Left ventricle myocardium inferior (tissue), 1 donor: ENCODE measurements around the gene ANO5. TPM values are rescaled to one million over a fixed set of nuclear protein-coding genes. Genes with fewer than 3 reads are reported as not detected.

Experiments used
- DNase-seq: peaks from one replicate; pipeline ENCODE4 v3.0.0-alpha.2; 2020
- H3K27ac ChIP-seq: fragments of 200-600 bp; replicated peaks from 2 replicates; pipeline ENCODE4 v1.8.0; 2021
- H3K27me3 ChIP-seq: fragments of 200-600 bp; 2 replicates; pipeline ENCODE4 v1.8.0; 2021; ENCODE audit warnings: low read depth
- H3K36me3 ChIP-seq: fragments of 200-600 bp; 2 replicates; pipeline ENCODE4 v1.8.0; 2021
- H3K4me1 ChIP-seq: fragments of 200-600 bp; 2 replicates; pipeline ENCODE4 v1.8.0; 2021
- H3K4me3 ChIP-seq: fragments of 200-600 bp; 2 replicates; pipeline ENCODE4 v1.8.0; 2021; ENCODE audit warnings: mild to moderate bottlenecking, moderate library complexity
- H3K9me3 ChIP-seq: fragments of 200-600 bp; replicated peaks from 2 replicates; pipeline ENCODE4 v1.8.0; 2021
- CTCF ChIP-seq: fragments of 200-600 bp; IDR thresholded peaks from 2 replicates; pipeline ENCODE4 v1.8.0; 2021; ENCODE audit warnings: antibody characterized with exemption, mild to moderate bottlenecking, borderline replicate concordance
- intact Hi-C: fragments of 100-400 bp; cut with micrococcal nuclease; formaldehyde crosslinking; loops from one replicate; pipeline ENCODE4 v1.11.0; 2022
- long read RNA-seq: library from polyadenylated mRNA; unstranded; transcript quantifications from one replicate; pipeline ENCODE4 v2.0.0, GENCODE V29; 2021
- total RNA-seq: library from RNA; stranded (reverse); fragmentation: NEBNext Ultra II Directional; extraction: Animal tissue kit (Norgen Biotek cat#: 25700); gene quantifications from one replicate; pipeline ENCODE4 v1.2.1, GENCODE V29; 2021
- donor health status: DM: no; HTN: yes; CAD: no; lungs with severe emphysema.

The ANO5 gene
- 79.7 TPM for total RNA-seq
- long read RNA-seq, full-length matches to known transcripts = 16 of 54 reads
- long read RNA-seq, partial matches to known transcripts = 6 of 54 reads
- long read RNA-seq, other reads (novel, unspliced or antisense) = 32 of 54 reads

- H3K27ac ChIP-seq = peak within 1 kb of the TSS; percentile 86
- no peak for TF ChIP-seq CTCF
- H3K4me3 ChIP-seq = peak within 1 kb of the TSS; percentile 79
- peak; percentile 83 for DNase-seq
- H3K36me3 ChIP-seq = no peaks in the 10 kb centered on the region
- H3K27me3 ChIP-seq = peaks cover 5% of the 10 kb centered on the region
- no peaks in the 10 kb centered on the region for H3K9me3 ChIP-seq
- intact Hi-C loops = no loop called here
- H3K4me1 ChIP-seq = peaks cover 35% of the 10 kb centered on the region
Observed at GRCh38 chr11:22192642-22193347, at the start of gene ANO5. Gene ANO5, plus strand, starts transcription at chr11:22193085. Its CDS starts 408 bp downstream, at chr11:22193493.

GRCh38 chr11:22151649-22152197 lies 41.2 kb upstream of the ANO5 start:
- Histone ChIP-seq H3K4me3 (no peak overlapping the region), H3K9me3 (no peaks in the 10 kb centered on the region), H3K27me3 (peaks cover 12% of the 10 kb centered on the region), H3K36me3 (no peaks in the 10 kb centered on the region), H3K4me1 (no peaks in the 10 kb centered on the region), H3K27ac (no peak overlapping the region)
- DNase-seq = no peak
- intact Hi-C loops = no loop called here
- no peak for TF ChIP-seq CTCF

GRCh38 chr11:22157531-22157930 lies 35.4 kb upstream of the ANO5 start:
- peaks cover 23% of the 10 kb centered on the region for H3K27me3 ChIP-seq
- intact Hi-C loops = no loop called here
- H3K27ac ChIP-seq = no peak overlapping the region
- no peak overlapping the region for H3K4me3 ChIP-seq
- H3K9me3 ChIP-seq = no peaks in the 10 kb centered on the region
- no peaks in the 10 kb centered on the region for H3K36me3 ChIP-seq
- no peak for TF ChIP-seq CTCF
- H3K4me1 ChIP-seq = no peaks in the 10 kb centered on the region
- DNase-seq = no peak

DNA sequence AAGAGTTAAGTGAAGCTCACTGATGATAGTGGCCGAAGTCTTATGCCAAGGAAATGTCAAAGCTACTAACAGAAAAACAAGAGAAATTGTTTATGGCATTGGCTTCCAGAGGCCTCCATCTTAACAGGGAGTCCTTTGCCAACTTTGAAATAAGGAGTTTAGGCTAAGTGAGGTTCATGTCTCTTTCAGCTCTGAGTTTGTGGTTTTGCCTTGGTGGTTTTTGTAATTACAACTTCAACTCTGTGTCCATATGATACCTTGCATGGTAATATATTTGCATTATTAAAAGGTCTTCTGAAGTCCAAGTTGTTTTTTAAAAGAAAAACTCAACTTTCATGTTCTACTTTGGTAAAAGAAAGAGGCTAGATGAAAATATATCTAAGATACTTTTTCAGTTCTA lies 31.4 kb upstream of the ANO5 start:
- H3K4me1 ChIP-seq = no peaks in the 10 kb centered on the region
- TF ChIP-seq CTCF = no peak
- DNase-seq = no peak
- H3K27me3 ChIP-seq = peaks cover 17% of the 10 kb centered on the region
- H3K9me3 ChIP-seq = no peaks in the 10 kb centered on the region
- intact Hi-C loops = no loop called here
- no peak overlapping the region for H3K4me3 ChIP-seq
- H3K27ac ChIP-seq = no peak overlapping the region
- H3K36me3 ChIP-seq = no peaks in the 10 kb centered on the region

DNA sequence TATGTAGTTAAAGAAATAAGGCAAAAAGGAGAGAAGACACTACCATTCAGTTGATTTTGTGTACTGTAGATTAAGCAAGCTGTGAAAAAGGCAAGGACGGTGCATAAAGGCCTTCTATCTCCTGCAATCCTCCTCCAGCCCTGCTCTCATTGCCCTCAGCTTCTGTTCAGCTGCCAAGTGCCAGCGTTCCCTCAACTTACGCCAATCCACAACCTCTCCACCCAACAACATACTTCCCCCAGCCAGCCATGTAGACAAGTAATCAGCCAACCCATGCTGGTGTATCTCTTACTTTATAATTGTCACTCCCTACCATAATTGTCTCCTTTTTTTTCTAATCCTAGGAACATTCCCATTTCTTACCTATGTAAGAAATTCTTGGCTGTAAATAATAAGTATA lies 30.1 kb upstream of the ANO5 start:
- Histone ChIP-seq H3K9me3 (no peaks in the 10 kb centered on the region), H3K27ac (no peak overlapping the region), H3K4me3 (no peak overlapping the region), H3K27me3 (peaks cover 10% of the 10 kb centered on the region), H3K36me3 (no peaks in the 10 kb centered on the region), H3K4me1 (no peaks in the 10 kb centered on the region)
- TF ChIP-seq CTCF = no peak
- intact Hi-C loops = no loop called here
- DNase-seq = no peak
